Neuronal stem cell (in vitro differentiated cells): ENCODE results near the gene B3GALT2.

ENCODE experiments used
- DNase-seq: peaks from one replicate; pipeline ENCODE4 v3.0.0-alpha.2; 2013; ENCODE audit warnings: low spot score
- H2AFZ ChIP-seq: one replicate; pipeline ENCODE4 v1.6.1; 2013; ENCODE audit warnings: mild to moderate bottlenecking, low read length, inconsistent platforms
- H2AK5ac ChIP-seq: 2 replicates; pipeline ENCODE4 v1.6.1; 2013; ENCODE audit warnings: low read depth, mild to moderate bottlenecking, inconsistent platforms, low read length, moderate library complexity, mixed read lengths
- H2BK120ac ChIP-seq: 2 replicates; pipeline ENCODE4 v1.6.1; 2013; ENCODE audit warnings: low read depth, mild to moderate bottlenecking, inconsistent platforms, low read length, moderate library complexity, mixed read lengths
- H2BK12ac ChIP-seq: one replicate; pipeline ENCODE4 v1.6.1; 2013; ENCODE audit warnings: low read length, inconsistent platforms
- H2BK15ac ChIP-seq: 2 replicates; pipeline ENCODE4 v1.6.1; 2013; ENCODE audit warnings: mild to moderate bottlenecking, low read length, inconsistent platforms, mixed read lengths
- H2BK5ac ChIP-seq: one replicate; pipeline ENCODE4 v1.6.1; 2013; ENCODE audit warnings: inconsistent platforms, mild to moderate bottlenecking, low read length, moderate library complexity
- H3K14ac ChIP-seq: one replicate; pipeline ENCODE4 v1.6.1; 2013; ENCODE audit warnings: low read length, inconsistent platforms
- H3K18ac ChIP-seq: 2 replicates; pipeline ENCODE4 v1.6.1; 2013; ENCODE audit warnings: low read length, inconsistent platforms
- H3K23ac ChIP-seq: 2 replicates; pipeline ENCODE4 v1.6.1; 2013; ENCODE audit warnings: low read depth, mild to moderate bottlenecking, mixed read lengths, low read length, inconsistent platforms; ENCODE audit not compliant: poor library complexity
- H3K27ac ChIP-seq: replicated peaks from 3 replicates; pipeline ENCODE4 v1.5.1; 2013; ENCODE audit warnings: low read length, inconsistent platforms
- H3K27me3 ChIP-seq, 3 experiments: 2 replicates each; pipeline ENCODE4 v1.6.1; 2013; ENCODE audit warnings: low read length in 3 of 3, mild to moderate bottlenecking in 2 of 3, inconsistent platforms in 1 of 3, low read depth in 1 of 3, mixed read lengths in 1 of 3, moderate library complexity in 1 of 3; ENCODE audit not compliant: control insufficient read depth in 3 of 3, insufficient read depth in 3 of 3
- H3K36me3 ChIP-seq, 2 donors: replicated peaks in 1 of 2; 2 replicates each; pipeline ENCODE4 v1.6.1; 2013; ENCODE audit warnings: low read length in 2 of 2; ENCODE audit not compliant: control insufficient read depth in 2 of 2, insufficient read depth in 2 of 2
- H3K4ac ChIP-seq: 2 replicates; pipeline ENCODE4 v1.6.1; 2013; ENCODE audit warnings: inconsistent platforms, mild to moderate bottlenecking, low read length, moderate library complexity
- H3K4me1 ChIP-seq, 2 donors: 1 replicate in 1 of 2; 2 replicates in 1 of 2; pipeline ENCODE4 v1.6.1; 2013; ENCODE audit warnings: low read length in 2 of 2, low read depth in 1 of 2; ENCODE audit not compliant: control insufficient read depth in 2 of 2, insufficient read depth in 1 of 2
- H3K4me2 ChIP-seq: one replicate; pipeline ENCODE4 v1.6.1; 2013; ENCODE audit warnings: mild to moderate bottlenecking, low read length, inconsistent platforms; ENCODE audit not compliant: insufficient read depth, poor library complexity, severe bottlenecking
- H3K4me3 ChIP-seq, 2 donors: 2 replicates each; pipeline ENCODE4 v1.5.1; 2013; ENCODE audit warnings: low read length in 2 of 2, mild to moderate bottlenecking in 2 of 2, inconsistent platforms in 1 of 2, moderate library complexity in 1 of 2
- H3K79me1 ChIP-seq: one replicate; pipeline ENCODE4 v1.6.1; 2013; ENCODE audit warnings: low read depth, mild to moderate bottlenecking, inconsistent platforms, low read length, moderate library complexity
- H3K9ac ChIP-seq: one replicate; pipeline ENCODE4 v1.6.1; 2013; ENCODE audit warnings: mild to moderate bottlenecking, low read depth, low read length, inconsistent platforms; ENCODE audit not compliant: poor library complexity
- H3K9me3 ChIP-seq, 2 donors: replicated peaks in 1 of 2; 2 replicates each; pipeline versions ENCODE3 to v1.6.1; 2013; ENCODE audit warnings: low read length in 2 of 2, mild to moderate bottlenecking in 2 of 2, inconsistent platforms in 1 of 2, low read depth in 1 of 2, mixed read lengths in 1 of 2, moderate library complexity in 1 of 2; ENCODE audit not compliant: control insufficient read depth in 2 of 2, insufficient read depth in 1 of 2
- H4K8ac ChIP-seq: one replicate; pipeline ENCODE4 v1.6.1; 2013; ENCODE audit warnings: low read depth, mild to moderate bottlenecking, inconsistent platforms, low read length, moderate library complexity
- H4K91ac ChIP-seq: one replicate; pipeline ENCODE4 v1.6.1; 2013; ENCODE audit warnings: low read length, low read depth, mild to moderate bottlenecking, inconsistent platforms; ENCODE audit not compliant: poor library complexity
- WGBS, 2 donors: extraction: QIAGEN DNeasy Blood & Tissue Kit; methylation state at CpG; one replicate each; pipeline ENCODE4 v1.1.7; 2013; ENCODE audit warnings: missing lambda C conversion rate in 2 of 2, mixed read lengths in 1 of 2; ENCODE audit not compliant: insufficient read length in 2 of 2, insufficient replicate concordance in 1 of 2; ENCODE audit errors: extremely low coverage in 2 of 2; 5-methylcytosine and 5-hydroxymethylcytosine counted together

Gene B3GALT2

GRCh38 chr1:193179094-193179493 lies 7.3 kb downstream of the B3GALT2 start:
- Histone ChIP-seq H2BK12ac (no peak overlapping the region), H3K14ac (no peak overlapping the region), H3K23ac (no peak overlapping the region), H3K4ac (no peak overlapping the region), H3K9me3 (no peaks in the 10 kb centered on the region), H2BK5ac (no peak overlapping the region), H3K9ac (no peak overlapping the region), H2BK15ac (no peak overlapping the region), H3K18ac (no peak overlapping the region), H3K36me3 (no peaks in the 10 kb centered on the region), H4K8ac (no peak overlapping the region), H4K91ac (no peak overlapping the region), H3K27me3 (no peaks in the 10 kb centered on the region), H3K27ac (no peak overlapping the region), H3K79me1 (no peaks in the 10 kb centered on the region), H3K4me1 (no peaks in the 10 kb centered on the region), H3K4me2 (no peak overlapping the region), H2AFZ (no peak overlapping the region), H3K4me3 (no peak overlapping the region), H2BK120ac (no peak overlapping the region), H2AK5ac (no peak overlapping the region)
- no peak for DNase-seq
- WGBS, 2 donors: no CpG with 5 or more reads among the region's 4 CpGs

GRCh38 chr1:193176788-193177187 lies 9.6 kb downstream of the B3GALT2 start:
- no peak overlapping the region for H2BK5ac ChIP-seq
- no peaks in the 10 kb centered on the region for H3K79me1 ChIP-seq
- H3K14ac ChIP-seq: no peak overlapping the region
- H3K18ac ChIP-seq: no peak overlapping the region
- no peak overlapping the region for H3K9ac ChIP-seq
- H3K23ac ChIP-seq: no peak overlapping the region
- no peak overlapping the region for H3K4ac ChIP-seq
- no peak for DNase-seq
- no peak overlapping the region for H3K27ac ChIP-seq
- no peak overlapping the region for H3K4me3 ChIP-seq
- no peak overlapping the region for H2AK5ac ChIP-seq
- H4K8ac ChIP-seq: no peak overlapping the region
- no peak overlapping the region for H2BK120ac ChIP-seq
- H3K4me2 ChIP-seq: no peak overlapping the region
- no peaks in the 10 kb centered on the region for H3K36me3 ChIP-seq
- H2BK15ac ChIP-seq: no peak overlapping the region
- no peaks in the 10 kb centered on the region for H3K4me1 ChIP-seq
- H2AFZ ChIP-seq: no peak overlapping the region
- H4K91ac ChIP-seq: no peak overlapping the region
- H3K9me3 ChIP-seq: no peaks in the 10 kb centered on the region
- H3K27me3 ChIP-seq: no peaks in the 10 kb centered on the region
- H2BK12ac ChIP-seq: no peak overlapping the region

DNA sequence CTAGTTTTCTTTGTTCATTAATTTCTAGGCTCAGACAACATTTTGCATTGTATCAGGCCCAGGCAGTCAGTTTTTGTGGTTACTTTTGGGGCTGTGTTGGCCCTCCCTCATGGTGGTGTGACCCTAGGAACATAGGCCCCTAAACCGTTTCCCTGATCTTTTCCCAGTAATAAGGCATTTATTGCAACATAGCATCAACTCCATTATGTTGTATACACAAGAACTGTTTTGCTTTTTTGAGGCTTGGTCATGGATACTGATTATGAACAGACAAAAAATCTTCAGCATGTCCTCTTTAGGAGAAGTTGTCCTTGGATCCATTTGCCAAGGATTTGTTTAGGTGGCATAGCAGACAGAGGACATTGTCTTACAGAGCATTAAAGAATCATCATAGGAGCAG lies 10.3 kb downstream of the B3GALT2 start:
- WGBS, 2 donors: no CpG with 5 or more reads among the region's 1 CpG
- no peak overlapping the region for H2BK5ac ChIP-seq

DNA sequence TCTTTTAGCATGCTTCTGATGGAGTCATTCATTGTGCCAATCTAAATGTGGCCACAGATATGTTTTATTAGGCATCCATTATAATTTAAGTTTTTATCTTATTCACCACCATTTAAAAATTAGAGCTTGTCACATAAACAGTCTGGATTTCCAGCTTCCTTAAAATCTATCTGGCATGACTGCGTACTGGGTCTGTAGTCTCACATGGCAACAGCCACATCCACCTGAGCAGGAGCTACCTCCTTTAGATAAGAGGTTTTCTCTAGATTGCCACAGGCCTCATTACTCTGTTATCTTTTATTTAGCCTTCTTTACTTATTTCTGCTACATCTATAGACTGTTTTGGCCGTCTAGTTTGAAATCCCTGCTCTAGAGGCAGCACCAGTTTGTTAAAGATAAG lies 29.1 kb downstream of the B3GALT2 start:
- Histone ChIP-seq H3K79me1 (no peaks in the 10 kb centered on the region), H3K4me2 (no peak overlapping the region), H3K36me3 (peaks cover 0 to 54% of the 10 kb centered on the region in 2 donors), H3K4me1 (no peaks in the 10 kb centered on the region), H2AFZ (no peak overlapping the region), H4K8ac (no peak overlapping the region), H3K4ac (no peak overlapping the region), H3K27me3 (no peaks in the 10 kb centered on the region), H3K14ac (no peak overlapping the region), H3K9ac (no peak overlapping the region), H2AK5ac (no peak overlapping the region), H2BK5ac (no peak overlapping the region), H2BK12ac (no peak overlapping the region), H4K91ac (no peak overlapping the region), H2BK15ac (no peak overlapping the region), H3K9me3 (no peaks in the 10 kb centered on the region), H2BK120ac (no peak overlapping the region), H3K4me3 (no peak overlapping the region), H3K23ac (no peak overlapping the region), H3K27ac (no peak overlapping the region), H3K18ac (no peak overlapping the region)
- DNase-seq: no peak
- WGBS, 2 donors: no CpG with 5 or more reads among the region's 2 CpGs

More for the DNA sequence above, 10.3 kb downstream of the B3GALT2 start:
- H2BK12ac ChIP-seq: no peak overlapping the region
- no peak overlapping the region for H3K9ac ChIP-seq
- no peak overlapping the region for H3K4me2 ChIP-seq
- no peak overlapping the region for H4K91ac ChIP-seq
- H3K4ac ChIP-seq: no peak overlapping the region
- no peaks in the 10 kb centered on the region for H3K79me1 ChIP-seq
- H3K23ac ChIP-seq: no peak overlapping the region
- no peak overlapping the region for H2BK120ac ChIP-seq
- no peaks in the 10 kb centered on the region for H3K27me3 ChIP-seq
- H2BK15ac ChIP-seq: no peak overlapping the region
- DNase-seq: no peak
- no peak overlapping the region for H3K18ac ChIP-seq
- H3K27ac ChIP-seq: no peak overlapping the region
- H3K14ac ChIP-seq: no peak overlapping the region
- H3K9me3 ChIP-seq: no peaks in the 10 kb centered on the region
- H2AK5ac ChIP-seq: no peak overlapping the region
- H2AFZ ChIP-seq: no peak overlapping the region
- H4K8ac ChIP-seq: no peak overlapping the region
- no peaks in the 10 kb centered on the region for H3K4me1 ChIP-seq
- no peak overlapping the region for H3K4me3 ChIP-seq
- H3K36me3 ChIP-seq: peaks cover 0 to 2% of the 10 kb centered on the region in 2 donors
